ENCODE data around the gene RGS7. TPM values are rescaled to one million over a fixed set of nuclear protein-coding genes. Genes with fewer than 3 reads are reported as not detected.

Gene RGS7
- total and polyA plus RNA-seq, 2 of the 8 experiments (the other 6 are each of a cell fraction or from before 2014, with no cell fraction given): 1.6 to 3.0 TPM

DNA sequence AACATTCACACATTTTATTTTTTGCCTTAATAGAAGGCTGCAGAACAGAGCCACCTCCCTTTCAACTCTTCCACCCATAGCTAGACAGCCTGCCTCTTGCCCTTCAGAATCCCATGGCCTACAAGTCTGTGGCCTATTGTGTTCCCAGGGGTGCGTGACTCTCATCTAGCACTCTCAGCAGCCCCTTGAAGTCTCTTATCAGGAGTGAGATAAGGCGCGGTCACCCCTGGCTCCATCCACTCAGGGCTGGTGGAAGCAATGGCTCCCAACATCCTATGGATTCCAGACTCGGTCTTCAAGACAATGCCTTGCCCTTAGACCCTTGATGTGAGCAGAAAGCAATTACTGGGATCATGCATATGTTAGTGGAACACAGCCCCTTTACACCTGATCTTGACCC is 480.9 kb downstream of the RGS7 start (continued):
- TF ChIP-seq, protein P1, sequence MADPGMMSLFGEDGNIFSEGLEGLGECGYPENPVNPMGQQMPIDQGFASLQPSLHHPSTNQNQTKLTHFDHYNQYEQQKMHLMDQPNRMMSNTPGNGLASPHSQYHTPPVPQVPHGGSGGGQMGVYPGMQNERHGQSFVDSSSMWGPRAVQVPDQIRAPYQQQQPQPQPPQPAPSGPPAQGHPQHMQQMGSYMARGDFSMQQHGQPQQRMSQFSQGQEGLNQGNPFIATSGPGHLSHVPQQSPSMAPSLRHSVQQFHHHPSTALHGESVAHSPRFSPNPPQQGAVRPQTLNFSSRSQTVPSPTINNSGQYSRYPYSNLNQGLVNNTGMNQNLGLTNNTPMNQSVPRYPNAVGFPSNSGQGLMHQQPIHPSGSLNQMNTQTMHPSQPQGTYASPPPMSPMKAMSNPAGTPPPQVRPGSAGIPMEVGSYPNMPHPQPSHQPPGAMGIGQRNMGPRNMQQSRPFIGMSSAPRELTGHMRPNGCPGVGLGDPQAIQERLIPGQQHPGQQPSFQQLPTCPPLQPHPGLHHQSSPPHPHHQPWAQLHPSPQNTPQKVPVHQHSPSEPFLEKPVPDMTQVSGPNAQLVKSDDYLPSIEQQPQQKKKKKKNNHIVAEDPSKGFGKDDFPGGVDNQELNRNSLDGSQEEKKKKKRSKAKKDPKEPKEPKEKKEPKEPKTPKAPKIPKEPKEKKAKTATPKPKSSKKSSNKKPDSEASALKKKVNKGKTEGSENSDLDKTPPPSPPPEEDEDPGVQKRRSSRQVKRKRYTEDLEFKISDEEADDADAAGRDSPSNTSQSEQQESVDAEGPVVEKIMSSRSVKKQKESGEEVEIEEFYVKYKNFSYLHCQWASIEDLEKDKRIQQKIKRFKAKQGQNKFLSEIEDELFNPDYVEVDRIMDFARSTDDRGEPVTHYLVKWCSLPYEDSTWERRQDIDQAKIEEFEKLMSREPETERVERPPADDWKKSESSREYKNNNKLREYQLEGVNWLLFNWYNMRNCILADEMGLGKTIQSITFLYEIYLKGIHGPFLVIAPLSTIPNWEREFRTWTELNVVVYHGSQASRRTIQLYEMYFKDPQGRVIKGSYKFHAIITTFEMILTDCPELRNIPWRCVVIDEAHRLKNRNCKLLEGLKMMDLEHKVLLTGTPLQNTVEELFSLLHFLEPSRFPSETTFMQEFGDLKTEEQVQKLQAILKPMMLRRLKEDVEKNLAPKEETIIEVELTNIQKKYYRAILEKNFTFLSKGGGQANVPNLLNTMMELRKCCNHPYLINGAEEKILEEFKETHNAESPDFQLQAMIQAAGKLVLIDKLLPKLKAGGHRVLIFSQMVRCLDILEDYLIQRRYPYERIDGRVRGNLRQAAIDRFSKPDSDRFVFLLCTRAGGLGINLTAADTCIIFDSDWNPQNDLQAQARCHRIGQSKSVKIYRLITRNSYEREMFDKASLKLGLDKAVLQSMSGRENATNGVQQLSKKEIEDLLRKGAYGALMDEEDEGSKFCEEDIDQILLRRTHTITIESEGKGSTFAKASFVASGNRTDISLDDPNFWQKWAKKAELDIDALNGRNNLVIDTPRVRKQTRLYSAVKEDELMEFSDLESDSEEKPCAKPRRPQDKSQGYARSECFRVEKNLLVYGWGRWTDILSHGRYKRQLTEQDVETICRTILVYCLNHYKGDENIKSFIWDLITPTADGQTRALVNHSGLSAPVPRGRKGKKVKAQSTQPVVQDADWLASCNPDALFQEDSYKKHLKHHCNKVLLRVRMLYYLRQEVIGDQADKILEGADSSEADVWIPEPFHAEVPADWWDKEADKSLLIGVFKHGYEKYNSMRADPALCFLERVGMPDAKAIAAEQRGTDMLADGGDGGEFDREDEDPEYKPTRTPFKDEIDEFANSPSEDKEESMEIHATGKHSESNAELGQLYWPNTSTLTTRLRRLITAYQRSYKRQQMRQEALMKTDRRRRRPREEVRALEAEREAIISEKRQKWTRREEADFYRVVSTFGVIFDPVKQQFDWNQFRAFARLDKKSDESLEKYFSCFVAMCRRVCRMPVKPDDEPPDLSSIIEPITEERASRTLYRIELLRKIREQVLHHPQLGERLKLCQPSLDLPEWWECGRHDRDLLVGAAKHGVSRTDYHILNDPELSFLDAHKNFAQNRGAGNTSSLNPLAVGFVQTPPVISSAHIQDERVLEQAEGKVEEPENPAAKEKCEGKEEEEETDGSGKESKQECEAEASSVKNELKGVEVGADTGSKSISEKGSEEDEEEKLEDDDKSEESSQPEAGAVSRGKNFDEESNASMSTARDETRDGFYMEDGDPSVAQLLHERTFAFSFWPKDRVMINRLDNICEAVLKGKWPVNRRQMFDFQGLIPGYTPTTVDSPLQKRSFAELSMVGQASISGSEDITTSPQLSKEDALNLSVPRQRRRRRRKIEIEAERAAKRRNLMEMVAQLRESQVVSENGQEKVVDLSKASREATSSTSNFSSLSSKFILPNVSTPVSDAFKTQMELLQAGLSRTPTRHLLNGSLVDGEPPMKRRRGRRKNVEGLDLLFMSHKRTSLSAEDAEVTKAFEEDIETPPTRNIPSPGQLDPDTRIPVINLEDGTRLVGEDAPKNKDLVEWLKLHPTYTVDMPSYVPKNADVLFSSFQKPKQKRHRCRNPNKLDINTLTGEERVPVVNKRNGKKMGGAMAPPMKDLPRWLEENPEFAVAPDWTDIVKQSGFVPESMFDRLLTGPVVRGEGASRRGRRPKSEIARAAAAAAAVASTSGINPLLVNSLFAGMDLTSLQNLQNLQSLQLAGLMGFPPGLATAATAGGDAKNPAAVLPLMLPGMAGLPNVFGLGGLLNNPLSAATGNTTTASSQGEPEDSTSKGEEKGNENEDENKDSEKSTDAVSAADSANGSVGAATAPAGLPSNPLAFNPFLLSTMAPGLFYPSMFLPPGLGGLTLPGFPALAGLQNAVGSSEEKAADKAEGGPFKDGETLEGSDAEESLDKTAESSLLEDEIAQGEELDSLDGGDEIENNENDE (IDR thresholded peaks at IDR 0.05; ENCODE audit: insufficient replicate concordance, low read length): no peak
- TF ChIP-seq KDM1A (IDR thresholded peaks at IDR 0.05; ENCODE audit: borderline replicate concordance, low read length) (no peak), CREB1 (IDR thresholded peaks at IDR 0.05) (no peak), SIRT6 (IDR thresholded peaks at IDR 0.05; ENCODE audit: low read length) (no peak), TCF12 (IDR thresholded peaks at IDR 0.05; ENCODE audit: low read depth, low read length) (no peak), ASH2L (IDR thresholded peaks at IDR 0.05; ENCODE audit: low read length) (no peak), ZNF274 (IDR thresholded peaks at IDR 0.05; ENCODE audit: borderline replicate concordance, extremely low read depth, low read length) (no peak), BACH1 (IDR thresholded peaks at IDR 0.05; ENCODE audit: low read length) (no peak), YY1 (IDR thresholded peaks at IDR 0.05; ENCODE audit: low read depth, low read length) (no peak), SP2 (IDR thresholded peaks at IDR 0.05; ENCODE audit: low read length) (no peak)
- TF ChIP-seq, protein P2, sequence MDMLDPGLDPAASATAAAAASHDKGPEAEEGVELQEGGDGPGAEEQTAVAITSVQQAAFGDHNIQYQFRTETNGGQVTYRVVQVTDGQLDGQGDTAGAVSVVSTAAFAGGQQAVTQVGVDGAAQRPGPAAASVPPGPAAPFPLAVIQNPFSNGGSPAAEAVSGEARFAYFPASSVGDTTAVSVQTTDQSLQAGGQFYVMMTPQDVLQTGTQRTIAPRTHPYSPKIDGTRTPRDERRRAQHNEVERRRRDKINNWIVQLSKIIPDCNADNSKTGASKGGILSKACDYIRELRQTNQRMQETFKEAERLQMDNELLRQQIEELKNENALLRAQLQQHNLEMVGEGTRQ (IDR thresholded peaks at IDR 0.05; ENCODE audit: low read length): no peak
